GM13976 (cell line): ENCODE results near the gene ZNF555.

Source experiments
- DNase-seq: peaks from one replicate; pipeline ENCODE4 v3.0.0; 2012; ENCODE audit warnings: low spot score
- CTCF ChIP-seq: IDR thresholded peaks from 2 replicates; pipeline ENCODE4 v1.5.1; 2012; ENCODE audit warnings: borderline replicate concordance, mild to moderate bottlenecking; ENCODE audit not compliant: insufficient read depth; ENCODE audit errors: extremely low read depth, missing control alignments, control extremely low read depth
- in situ Hi-C: fragments of 300-500 bp; cut with MboI; formaldehyde crosslinking; loops from one replicate; pipeline ENCODE4 v1.12.0; 2022; ENCODE audit warnings: low sequenced_read_pairs, mixed read lengths, inconsistent platforms; ENCODE audit not compliant: unreplicated experiment

The ZNF555 gene

GRCh38 chr19:2803486-2804155, 37.7 kb upstream of the ZNF555 start:
- DNase-seq = no peak
- in situ Hi-C loops = no loop called here

DNA sequence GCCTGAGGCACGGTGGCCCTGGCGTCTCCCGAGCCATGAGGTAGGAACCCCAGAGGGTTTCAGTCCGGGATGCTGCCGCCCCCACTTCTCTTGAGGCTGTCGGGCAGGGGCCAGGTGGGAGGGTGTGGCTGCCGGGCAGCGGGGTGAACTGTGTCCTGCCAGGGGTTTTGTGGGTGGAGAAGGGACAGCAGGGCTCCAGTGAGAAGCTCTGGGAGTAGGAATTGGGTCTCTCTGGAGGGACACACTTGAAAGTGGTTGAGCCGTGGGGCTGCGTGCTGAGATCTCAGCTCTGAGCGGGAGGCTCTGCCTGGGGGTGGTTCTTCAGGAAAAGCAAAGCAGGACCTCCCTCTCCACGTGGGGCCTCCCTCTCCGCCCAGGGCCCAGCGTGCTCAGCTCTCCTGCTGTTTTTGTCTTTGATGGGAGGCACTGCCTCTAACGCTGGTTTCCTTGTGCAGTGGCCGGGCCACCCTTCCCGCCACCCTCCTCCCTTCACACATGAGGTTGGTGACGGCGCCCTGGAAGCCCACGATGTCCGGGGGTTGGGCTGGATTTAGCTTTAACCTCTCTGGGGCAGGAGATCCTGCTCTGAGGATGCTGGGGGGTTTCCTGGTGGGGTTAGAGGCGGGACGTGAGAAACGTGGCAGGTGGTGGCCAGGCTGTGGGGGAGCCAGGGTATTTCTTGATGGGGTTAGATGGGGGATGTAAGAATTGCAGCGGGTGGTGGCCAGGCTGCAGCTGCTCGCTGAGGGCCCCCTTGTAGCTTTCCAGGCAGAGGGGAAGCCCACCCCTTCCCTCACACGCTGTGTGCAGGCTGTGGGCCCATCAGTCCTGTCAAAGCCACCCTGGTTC, 36.9 kb upstream of the ZNF555 start:
- in situ Hi-C loops = no loop called here
- DNase-seq = no peak

More at GRCh38 chr19:2803486-2804155, 37.7 kb upstream of the ZNF555 start:
- no peak for TF ChIP-seq CTCF

DNA sequence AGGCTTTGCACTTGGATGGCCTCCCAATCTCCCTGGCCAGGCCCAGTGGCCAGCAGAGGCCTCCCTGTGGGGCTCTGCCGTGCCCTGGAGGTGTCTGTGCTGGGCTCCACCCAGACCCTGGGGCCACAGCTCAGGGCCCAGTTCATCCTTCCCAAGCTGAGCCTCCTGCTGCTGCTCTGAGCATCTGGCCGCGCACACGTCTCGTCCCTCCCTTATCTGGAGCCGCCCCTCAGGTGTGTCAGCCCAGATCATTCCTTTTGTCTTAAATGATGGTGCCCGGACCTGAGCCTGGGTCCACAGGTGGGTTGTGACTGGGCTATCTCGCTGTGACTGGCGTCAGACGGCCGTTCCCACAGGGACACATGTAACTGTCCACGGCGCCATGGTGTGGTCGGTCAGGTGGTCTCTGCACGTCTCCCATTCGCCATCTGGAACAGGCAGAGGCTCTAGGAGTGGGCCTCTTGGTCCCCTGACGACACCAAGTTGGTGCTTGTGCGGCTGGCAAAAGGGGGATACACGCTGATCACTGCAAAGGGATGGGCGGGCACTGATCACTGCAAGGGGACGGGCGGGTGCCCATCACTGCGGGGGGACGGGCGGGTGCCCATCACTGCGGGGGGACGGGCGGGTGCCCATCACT, 35.9 kb upstream of the ZNF555 start:
- no peak for TF ChIP-seq CTCF
- DNase-seq = no peak
- in situ Hi-C loops = no loop called here

More for the DNA sequence above, 36.9 kb upstream of the ZNF555 start:
- no peak for TF ChIP-seq CTCF

GRCh38 chr19:2805991-2806649, 35.2 kb upstream of the ZNF555 start:
- TF ChIP-seq CTCF = no peak
- in situ Hi-C loops = no loop called here
- no peak for DNase-seq

DNA sequence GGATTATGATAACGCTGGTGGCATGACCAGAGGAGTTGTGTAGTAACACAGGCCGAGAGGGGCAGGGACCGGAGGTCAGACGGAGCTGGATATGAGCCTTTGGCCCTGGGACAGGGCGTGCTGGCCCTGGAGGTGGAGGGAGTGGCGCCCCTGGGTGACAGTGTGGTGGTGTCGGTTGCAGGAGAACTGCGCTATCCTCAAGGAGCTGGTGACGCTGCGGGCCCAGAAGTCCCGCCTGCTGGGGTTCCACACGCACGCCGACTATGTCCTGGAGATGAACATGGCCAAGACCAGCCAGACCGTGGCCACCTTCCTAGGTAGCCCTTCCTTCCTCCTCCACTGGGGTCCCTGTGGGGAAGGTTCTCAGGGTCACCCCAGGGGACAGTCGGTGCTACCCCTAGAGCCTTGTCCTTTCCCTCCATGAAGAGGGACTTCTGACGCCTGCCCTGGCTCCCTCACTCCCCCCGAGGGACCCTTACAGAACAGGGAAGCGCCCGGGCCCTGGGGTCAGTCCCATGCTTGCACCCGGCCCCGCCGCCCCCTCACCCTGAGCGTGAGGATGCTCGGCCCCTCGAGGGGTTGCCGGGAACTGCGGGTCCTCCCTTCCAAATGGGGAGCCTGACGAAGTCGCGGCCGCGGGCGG, 34.4 kb upstream of the ZNF555 start:
- in situ Hi-C loops = no loop called here
- no peak for TF ChIP-seq CTCF
- DNase-seq = no peak

DNA sequence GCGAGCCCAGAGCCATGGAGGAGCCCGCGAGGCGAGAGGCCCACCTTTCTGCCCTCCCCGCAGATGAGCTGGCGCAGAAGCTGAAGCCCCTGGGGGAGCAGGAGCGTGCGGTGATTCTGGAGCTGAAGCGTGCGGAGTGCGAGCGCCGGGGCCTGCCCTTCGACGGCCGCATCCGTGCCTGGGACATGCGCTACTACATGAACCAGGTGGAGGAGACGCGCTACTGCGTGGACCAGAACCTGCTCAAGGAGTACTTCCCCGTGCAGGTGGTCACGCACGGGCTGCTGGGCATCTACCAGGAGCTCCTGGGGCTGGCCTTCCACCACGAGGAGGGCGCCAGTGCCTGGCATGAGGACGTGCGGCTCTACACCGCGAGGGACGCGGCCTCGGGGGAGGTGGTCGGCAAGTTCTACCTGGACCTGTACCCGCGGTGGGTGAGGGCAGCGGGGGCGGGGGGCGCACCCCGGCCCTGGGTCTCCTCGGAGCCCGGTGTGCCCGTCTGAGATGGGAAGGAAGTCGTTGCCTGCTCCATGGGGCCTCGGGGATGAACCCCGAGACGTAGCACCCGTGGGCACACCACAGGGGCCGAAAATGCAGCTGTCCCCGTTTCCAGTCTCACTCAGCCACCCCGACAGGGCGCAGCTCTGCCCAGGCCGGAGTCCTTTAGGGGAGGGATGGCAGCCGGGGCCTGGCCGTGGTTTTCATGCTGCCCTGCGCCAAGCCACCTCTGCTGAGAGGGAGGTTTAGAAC, 33.7 kb upstream of the ZNF555 start:
- in situ Hi-C loops = no loop called here
- no peak for DNase-seq
- no peak for TF ChIP-seq CTCF
